8988T (cell line): ENCODE data around the gene CCK.

Experiments
- DNase-seq: peaks from one replicate; pipeline ENCODE4 v3.0.0; 2011

CCK gene

DNA sequence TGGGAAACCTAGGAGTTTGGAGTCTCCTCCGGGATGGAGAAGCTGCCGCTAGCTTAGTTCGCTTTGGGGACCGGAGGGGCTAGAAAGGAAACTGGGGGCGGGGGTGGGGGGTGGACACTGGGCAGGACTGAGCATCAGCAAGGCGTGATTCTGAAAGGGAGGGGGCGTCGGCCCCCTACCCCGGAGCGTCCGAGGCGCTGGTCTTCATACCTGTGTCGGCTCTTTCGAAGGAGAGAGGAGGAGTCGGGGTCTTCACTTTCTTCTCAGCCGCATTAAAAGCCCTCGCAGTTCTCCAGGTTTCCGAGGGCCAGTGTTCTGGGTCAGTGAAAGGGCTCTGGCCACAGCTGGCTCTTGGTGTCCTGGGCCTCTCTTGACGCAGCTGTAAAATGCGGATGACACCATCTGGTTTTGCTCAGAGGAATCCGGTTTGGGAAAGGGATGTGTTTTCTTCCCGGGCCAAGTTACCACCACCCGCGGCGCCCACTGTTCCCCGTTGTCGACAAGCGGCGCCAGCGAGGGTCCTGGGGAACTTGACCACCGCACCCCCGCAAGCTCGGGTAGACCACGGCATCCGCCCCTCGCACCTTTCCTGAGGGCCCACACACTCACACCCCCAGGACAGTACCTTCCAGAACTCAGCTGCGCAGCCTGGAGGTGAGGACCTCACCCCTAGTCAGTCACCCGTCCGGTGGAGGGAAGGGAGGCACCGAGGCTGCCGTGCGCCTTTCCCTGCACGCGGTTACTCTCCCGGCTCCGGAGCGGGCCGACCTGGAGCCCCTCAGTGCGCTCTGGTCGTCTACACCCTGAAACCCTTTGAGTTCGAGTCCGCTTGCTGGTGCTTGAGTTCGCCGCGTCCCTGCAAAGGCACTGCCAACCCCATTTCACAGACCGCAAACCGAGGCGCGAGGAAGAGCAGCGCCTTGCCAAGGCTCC, 660 bp downstream of the CCK start:
- no peak for DNase-seq

DNA sequence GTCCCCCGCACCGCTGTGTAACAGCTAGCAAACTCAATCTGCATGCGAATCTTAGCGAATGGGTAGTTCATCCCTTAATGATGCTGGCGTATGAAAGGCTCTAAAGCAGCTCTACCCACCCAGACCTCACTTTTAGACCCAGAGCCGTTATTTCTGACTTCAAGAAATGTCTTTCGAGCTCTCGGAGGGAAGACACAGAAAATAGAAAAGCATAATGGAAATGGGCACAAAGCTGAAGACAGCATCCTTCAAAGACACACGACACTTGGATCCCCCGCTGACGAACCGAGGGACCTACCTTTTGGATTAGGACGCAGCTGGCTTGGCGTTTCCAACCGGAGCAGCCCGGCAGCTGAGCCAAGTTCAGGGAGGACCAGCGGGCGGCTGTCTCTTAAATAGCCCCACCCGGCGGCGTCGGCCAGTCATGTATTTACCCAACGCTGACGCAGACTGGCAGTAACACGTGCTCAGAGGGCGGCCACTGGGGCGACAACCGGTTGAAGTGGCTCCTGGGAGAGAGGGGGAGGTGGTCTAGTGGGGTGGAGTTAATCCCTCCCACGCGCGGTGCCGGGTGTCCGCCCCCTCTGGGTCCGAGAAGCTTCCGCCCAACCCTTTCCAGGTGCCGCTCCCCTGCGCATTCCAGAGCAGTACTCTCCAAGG, 1.5 kb downstream of the CCK start:
- no peak for DNase-seq

DNA sequence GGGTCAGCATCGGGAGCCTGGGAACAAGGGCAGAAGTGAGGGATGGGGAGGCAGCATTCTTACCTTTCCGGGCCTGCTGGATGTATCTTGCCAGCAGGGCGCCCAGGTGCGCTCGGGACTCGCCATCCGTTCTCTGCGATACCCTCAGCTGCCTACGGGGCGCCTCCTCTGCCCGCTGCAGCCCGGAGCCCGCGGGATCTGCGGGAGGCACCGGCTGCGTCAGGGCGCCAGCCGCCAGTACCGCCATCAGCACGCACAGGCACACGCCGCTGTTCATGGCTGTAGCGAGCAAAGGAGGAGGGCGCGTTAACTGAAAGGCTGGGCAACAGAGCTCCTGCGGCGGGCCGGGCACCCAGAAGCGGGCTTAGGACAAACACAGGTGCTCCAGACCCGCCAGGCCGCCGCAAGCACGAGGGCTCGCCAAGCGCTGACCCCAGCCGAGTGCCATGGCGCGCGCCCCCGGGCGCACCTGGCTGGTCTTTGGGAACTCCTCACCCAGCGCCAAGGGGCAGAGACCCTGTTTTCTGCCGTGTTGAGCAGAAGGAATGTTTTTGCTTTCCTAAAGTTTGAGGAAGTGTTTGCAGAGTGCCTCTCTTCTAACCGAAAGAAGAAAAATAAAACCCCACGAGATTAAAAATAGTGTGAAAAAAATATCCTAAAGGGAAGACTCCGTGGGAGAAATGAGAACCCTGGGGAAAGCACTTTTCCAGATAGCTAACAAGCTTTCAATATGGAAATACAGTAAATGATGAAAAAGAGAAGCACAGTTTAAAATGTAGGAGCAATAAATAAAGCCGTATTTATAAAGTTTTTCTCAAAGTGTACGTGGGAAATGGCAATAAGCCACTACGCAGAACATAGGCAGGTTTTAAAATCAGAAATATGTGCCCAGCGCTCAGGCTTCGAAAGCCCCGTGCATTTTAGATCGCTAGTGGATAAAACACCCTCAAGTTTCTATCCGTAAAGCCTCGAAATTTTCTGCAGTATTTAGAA, 2.3 kb downstream of the CCK start:
- peak; percentile 37 for DNase-seq

DNA sequence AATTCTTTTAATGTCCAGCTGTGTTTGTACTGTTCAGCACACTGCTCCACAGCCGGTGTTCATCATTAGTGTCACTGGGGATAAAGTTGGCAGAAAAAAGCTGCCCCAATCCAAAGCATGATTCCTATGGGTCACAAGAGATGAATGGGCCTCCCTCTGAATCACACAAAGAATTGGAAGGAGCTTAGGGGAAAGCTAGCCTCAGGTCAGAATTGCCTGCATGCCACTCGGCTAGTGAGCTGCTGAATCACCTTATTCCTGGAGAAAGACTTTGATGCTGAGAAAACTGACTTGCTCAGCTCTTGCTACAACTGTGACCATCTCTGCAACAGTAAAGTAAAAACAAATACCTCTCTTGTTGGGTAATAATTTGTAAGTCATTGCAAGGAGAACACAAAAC, 3.5 kb downstream of the CCK start:
- no peak for DNase-seq

DNA sequence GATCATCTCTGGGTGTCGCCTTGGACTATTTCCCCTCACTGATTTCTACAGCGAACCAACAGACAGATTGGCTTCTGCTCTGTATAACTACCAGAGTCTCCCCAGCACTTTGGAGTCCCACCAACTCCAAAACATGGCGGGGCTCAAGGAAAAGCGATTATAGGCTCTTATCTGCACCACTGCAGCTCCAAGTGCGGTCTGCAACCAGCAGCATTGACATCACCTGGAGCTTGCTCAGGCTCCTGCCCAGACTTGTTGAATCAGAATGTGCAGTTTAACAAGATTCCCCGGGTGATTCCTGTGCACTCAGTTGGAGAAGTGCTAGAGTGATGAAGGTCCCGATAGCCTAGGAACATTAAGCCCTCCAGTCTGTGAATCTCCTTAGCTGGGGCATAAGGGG, 9.0 kb downstream of the CCK start:
- no peak for DNase-seq

DNA sequence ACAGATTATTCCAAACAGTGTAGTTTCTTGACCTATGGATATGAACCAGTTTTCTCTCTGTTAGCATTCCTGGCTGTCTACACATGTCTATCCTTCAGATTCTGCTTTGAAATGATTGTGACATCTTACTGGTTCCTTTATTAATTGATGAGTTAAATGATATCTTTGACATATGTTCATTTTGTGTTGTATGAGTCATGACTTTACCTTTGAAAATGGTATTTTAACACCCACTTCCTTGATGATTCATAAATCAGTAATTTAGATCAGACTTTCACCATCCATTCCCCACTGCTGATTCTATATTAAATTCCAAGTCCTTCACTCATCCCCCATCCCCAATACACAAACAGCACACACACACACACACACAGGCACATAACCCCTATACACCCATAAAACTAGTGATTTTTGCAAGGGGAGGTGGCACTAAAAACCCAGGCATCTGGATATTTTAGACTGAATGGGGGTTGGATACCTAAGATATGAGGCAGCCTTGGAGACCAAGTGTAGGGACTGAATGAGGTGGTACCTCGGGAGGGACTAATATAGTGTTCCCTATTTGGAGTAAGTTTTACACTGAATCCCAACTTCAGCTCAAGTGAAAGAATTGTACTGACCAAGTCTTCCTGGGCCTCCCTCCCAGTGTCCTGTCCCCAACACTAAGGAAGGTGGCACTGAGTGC, 9.7 kb downstream of the CCK start:
- peak; percentile 49 for DNase-seq

DNA sequence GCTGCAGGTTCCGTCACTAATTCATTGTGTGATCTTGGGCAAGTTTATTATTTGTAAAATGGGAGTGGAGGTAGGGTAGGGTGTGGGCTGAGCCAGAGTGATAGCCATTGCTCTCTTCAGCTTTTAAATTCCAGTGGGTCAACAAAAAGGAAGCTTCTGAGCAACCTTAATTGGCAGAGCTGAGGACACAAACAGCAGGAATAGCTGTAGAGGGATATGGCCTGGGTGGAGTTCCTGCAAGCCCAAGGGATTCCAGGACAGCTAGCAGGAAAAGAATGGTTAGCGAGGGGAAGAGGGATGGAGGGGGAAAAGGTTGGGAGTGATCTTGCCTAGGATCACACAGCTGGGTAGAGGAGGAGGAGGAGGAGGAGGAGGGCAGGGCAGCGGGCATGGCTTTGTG, 11.4 kb downstream of the CCK start:
- DNase-seq = no peak

DNA sequence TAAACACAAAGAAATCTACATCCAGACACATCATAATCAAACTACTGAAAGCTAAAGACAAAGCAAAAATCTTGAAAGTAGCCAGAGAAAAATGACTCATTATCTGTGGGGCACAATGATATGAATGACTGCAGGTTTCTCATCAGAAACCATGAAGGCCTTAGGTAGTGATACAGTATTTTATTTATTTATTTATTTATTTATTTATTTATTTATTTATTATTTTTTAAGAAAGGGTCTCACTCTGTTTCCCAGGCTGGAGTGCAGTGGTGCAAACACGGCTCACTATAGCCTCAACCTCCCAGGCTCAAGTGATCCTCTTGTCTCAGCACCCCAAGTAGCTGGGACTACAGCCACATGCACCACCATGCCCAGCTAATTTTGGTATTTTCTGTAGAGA, 15.2 kb downstream of the CCK start:
- DNase-seq = no peak

DNA sequence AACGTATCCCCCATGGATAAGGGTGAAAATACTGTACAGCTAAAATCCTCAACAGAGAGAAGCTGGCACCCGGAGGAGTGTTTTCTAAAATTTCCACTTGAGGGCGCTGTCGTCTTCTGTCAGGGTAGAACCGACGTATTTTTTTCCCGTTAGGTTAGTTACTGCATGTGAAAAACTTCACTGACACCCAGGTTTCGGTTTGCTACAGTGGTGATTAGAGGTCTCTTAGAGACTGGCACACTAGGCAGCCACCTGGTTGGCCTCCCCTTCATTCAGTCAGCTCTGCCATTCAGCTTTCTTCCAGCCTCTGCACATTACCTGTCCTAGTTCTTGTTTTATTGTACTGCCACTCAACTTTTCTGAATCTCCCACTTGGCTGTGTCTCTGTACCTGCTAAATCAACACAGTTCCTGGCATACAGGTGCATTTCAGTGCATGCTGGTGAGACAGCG, 18.4 kb downstream of the CCK start:
- DNase-seq = no peak

DNA sequence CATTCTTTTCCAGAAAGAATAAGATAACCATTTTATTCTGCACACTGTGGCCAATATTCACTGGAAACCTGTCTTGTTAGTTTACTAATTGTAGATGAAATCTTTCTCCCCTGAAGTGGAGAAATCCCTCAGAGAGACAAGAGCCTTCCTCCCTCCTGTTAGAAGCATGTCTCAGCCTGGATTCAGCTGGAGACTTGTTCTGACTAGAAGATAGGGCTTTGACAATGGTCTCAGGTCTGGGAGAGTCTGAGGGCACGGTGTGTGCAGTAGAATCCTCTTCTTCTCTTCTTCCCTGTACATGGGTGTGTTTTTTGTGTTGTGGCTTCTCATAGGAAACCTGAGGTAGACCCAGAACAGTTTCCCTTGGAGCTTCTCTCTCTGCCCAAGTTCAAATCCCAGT, 19.9 kb downstream of the CCK start:
- no peak for DNase-seq

DNA sequence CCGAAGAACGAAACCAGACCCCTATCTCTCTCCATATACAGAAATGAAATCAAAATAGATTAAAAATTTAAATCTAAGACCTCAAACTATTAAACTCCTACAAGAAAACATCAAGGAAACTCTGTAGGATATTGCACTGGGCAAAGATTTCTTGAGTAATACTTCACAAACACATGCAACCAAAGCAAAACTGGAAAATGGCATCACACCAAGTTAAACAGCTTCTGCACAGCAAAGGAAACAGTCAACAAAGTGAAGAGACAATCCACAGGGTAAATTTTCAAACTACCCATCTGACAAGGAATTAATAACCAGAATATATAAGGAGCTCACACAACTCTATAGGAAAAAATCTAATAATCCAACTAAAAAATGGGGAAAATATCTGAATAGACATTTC, 29.4 kb downstream of the CCK start:
- no peak for DNase-seq

DNA sequence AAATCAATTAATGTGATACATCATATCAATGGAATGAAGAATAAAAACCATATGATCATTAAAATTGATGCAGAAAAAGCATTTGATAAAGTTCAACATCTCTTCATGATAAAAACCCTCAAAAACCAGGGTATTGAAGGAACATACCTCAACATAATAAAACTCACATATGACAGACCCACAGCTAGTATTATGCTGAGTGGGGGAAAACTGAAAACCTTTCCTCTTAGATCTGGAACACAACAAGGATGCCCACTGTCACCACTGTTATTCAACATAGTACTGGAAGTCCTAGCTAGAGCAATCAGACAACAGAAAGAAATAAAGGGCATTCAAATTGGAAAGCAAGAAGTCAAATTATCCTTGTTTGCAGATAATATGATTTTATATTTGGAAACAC, 30.5 kb downstream of the CCK start:
- no peak for DNase-seq

DNA sequence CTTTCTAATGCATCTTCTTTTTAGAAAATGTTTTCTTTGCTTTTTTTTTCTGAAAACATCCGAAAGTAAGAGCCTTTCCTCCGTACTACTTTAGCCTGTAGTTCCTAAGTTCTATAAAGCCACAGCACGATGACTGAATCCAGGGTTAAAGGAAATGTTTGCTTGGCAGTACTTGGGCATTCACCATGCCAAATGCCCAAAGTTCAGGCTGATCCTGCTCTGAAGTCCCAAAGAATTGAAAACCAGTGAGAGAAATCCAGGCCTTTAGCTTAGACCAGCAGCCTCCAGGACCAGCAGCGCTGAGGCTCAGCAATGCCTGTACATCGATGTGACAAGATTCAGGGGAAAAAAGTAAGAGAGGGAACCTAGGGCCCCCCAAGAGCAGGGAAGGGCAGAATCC, 35.1 kb downstream of the CCK start:
- DNase-seq = no peak

DNA sequence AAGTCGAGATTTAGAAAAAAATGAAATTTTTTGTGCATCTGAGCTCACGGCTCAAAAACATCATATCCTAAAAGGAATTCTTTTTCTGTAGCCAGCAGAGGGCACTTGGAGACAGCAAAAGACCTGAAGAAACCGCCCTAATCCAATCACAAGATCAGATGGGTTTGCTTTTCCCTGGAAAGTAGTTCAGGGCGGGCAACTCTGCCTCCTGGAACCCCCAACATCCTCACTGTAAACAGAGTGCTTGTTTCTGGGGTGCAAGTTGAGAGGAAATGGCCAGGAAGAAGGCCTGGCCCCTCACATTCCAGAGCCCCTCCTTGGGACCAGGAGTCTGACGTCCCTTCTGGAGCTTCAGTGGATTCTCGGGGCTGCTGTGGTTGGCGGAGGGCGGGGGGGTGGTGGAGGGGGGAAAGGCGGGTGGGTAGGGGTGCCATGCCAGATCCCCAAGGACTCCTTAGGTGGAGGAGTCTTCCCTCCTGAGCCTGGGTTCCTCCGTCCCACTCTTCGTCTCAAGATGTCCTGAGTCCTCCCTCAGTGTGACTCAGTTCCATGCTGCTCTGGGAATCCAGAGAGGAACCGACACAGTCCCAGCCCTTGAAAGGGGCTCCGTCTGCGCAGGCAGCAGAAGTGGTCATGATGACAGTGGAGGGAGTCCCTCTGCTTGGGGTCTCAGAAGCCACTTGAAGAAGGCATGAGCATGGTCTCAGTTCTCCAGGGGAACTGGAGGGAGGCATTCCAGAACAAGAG, 35.9 kb downstream of the CCK start:
- peak; percentile 56 for DNase-seq

DNA sequence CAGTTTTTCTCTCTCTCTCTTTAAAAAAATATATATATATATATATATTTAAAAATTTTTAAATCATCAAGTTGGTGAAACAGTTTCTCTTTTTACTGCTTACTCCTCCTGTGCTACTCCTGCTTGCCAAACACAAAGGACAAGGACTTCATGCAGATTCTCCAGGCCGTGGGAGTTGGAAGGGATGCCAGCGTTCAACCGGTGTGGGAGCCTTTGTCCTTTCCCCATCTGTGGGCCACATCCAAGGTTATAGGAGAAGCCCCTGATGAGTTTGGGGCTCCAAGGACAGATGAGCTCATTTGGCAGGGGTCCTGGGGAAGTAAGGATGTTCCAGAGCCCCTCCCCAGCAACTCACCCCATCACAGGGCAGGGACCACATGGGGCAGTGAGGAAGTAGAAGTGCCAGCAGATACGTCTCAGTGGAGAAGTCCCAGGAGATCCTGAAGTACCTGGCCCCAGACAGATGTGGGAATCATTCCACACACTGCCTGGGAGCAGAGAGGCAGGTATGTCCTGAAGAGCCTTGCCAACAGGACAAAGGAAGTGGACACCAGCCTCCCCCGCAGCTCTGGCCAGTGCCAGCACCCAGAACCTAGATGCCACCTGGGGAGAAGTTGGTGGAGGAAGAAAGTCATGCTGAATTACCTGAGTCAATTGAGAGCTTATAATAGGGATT, 36.6 kb downstream of the CCK start:
- no peak for DNase-seq

DNA sequence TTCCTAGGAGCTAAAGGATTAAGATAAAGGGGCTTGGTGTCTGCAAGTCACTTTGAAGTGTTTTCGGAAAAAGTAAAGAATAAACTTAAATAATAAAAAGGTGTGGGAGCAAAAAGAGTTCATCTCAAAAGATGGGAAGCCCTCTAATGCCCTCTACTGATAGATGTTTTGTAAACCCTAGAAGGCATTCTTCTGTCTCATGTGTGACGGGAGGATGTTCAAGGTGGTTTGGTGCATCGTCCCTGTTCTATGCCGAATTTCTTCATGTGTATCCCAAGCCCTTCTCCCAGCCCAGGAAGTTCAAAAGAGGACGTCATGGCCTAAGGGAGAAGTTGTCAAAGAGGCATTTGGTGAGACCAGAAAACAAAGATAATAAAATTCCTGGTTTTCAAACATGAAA, 37.2 kb downstream of the CCK start:
- no peak for DNase-seq

DNA sequence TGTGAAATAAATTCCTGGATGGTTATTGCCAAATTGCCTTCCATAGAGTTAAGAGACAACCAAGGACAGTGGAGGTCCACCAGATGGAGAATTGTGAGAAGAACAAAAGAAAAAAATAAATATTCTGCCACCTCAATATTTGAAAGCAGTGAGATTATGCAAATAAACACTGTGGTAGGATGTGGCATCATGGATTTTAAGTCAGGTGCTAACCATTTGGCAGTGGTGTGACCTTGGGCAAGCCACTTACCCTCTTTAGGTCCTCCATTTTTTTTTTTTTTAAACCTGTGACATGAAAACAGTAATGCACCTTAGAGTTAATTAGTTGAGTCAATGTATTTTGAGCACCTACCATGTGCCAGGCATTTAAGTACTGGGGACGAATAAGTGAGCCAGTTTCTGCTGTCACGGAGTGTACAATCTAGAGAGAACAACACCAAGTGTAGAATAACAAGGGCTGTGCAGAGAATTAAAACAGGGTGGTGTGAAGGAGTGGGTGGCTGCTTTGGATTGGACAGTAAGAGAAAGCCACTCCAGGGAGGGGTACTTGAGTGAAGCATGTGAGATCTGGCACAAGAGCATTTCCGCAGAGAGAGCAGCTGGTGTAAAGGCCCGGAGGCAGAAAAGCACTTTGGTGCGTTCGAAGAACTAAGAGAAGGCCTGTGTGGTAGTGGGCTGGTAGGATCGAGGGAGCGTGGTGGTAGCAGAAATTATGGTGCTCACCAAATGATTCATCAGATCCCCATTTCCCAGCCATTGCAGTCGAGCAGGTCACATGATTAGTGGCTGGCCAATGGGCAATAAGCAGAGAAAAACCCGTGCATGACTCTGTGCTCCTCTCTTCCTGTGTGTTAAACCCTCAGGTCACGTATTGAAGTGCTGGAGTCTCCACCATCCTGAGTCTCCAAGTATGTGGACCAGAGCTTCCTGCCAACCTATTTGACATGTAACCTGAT, 39.2 kb downstream of the CCK start:
- no peak for DNase-seq

DNA sequence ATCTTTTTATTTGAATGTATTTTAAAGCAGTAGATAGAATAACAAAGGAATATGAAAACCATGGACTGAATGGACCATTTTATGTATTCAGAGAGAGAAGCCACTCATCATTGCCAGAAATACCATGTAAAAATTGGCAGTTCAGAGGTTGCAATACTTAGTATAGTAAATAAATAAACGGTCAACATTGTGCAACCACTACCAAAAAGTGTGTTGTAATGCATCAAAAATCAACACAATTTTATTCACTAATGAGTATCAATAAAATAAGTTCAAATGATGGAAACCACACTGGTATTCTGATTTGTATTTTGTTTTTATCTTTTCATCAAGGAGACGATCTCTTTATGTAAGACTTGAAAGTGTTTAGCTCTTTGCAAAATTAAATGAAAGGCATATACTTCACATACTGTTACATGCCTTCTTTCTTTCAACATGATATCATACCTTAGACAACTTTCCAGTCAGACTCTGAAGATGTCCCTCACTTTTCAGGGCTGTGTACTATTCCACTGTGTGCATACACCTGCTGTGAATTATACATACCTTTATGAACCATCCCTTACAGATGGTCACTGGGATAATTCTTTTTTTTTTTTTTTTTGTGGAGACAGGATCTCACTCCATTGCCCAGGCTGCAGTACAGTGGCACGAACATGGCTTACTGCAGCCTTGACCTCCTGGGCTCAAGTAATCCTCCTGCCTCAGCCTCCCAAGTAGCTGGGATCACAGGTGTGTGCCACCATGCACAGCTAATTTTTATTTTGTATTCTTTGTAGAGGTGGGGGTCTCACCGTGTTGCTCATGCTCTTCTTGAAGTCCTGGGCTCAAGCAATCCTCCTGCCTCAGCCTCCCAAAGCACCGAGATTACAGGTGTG, 40.3 kb downstream of the CCK start:
- DNase-seq = no peak
